HG03066 (cell line): ENCODE data around the gene RALGPS2.

ENCODE experiments used
- ATAC-seq: cut with Tn5 transposase; IDR thresholded peaks from one replicate; pipeline ENCODE4 v1.9.1; 2021; ENCODE audit warnings: low read depth; ENCODE audit not compliant: unreplicated experiment

Gene RALGPS2

GRCh38 chr1:178849918-178850317 is 124.9 kb downstream of the RALGPS2 start:
- ATAC-seq: no peak

- ATAC-seq: no peak
Measured at GRCh38 chr1:178857126-178857525, 132.1 kb downstream of the RALGPS2 start.

GRCh38 chr1:178862416-178862815 is 137.4 kb downstream of the RALGPS2 start:
- ATAC-seq: no peak

GRCh38 chr1:178862864-178863263 is 137.8 kb downstream of the RALGPS2 start:
- no peak for ATAC-seq

- ATAC-seq: no peak
Measured at GRCh38 chr1:178864326-178864725, 139.3 kb downstream of the RALGPS2 start.

- no peak for ATAC-seq
Measured at GRCh38 chr1:178867670-178868069, 142.6 kb downstream of the RALGPS2 start.

GRCh38 chr1:178868706-178869105 is 143.7 kb downstream of the RALGPS2 start:
- ATAC-seq: no peak

GRCh38 chr1:178869119-178869697 is 144.2 kb downstream of the RALGPS2 start:
- ATAC-seq: no peak

- ATAC-seq: no peak
Measured at GRCh38 chr1:178870221-178870620, 145.2 kb downstream of the RALGPS2 start.

GRCh38 chr1:178870944-178871343 is 145.9 kb downstream of the RALGPS2 start, which contains the start of gene ANGPTL1:
TSS of gene ANGPTL1 (minus strand) at chr1:178871077. CDS start at chr1:178865776, 5,301 bp downstream.
- ATAC-seq: no peak

- ATAC-seq: no peak
Measured at GRCh38 chr1:178871551-178872320, 146.7 kb downstream of the RALGPS2 start.

GRCh38 chr1:178874966-178875365 is 149.9 kb downstream of the RALGPS2 start:
- no peak for ATAC-seq

GRCh38 chr1:178875936-178876335 is 150.9 kb downstream of the RALGPS2 start:
- no peak for ATAC-seq

- ATAC-seq: no peak
Measured at GRCh38 chr1:178877896-178878295, 152.9 kb downstream of the RALGPS2 start.

- no peak for ATAC-seq
Measured at GRCh38 chr1:178881950-178882349, 156.9 kb downstream of the RALGPS2 start.

GRCh38 chr1:178885869-178886268 is 160.8 kb downstream of the RALGPS2 start:
- no peak for ATAC-seq

GRCh38 chr1:178886551-178886950 is 161.5 kb downstream of the RALGPS2 start:
- no peak for ATAC-seq

GRCh38 chr1:178895928-178896327 is 170.9 kb downstream of the RALGPS2 start:
- no peak for ATAC-seq

- ATAC-seq: no peak
Measured at GRCh38 chr1:178898401-178898800, 173.4 kb downstream of the RALGPS2 start.

GRCh38 chr1:178899402-178899801 is 174.4 kb downstream of the RALGPS2 start:
- ATAC-seq: no peak

- ATAC-seq: no peak
Measured at GRCh38 chr1:178901482-178902125, 176.6 kb downstream of the RALGPS2 start.

GRCh38 chr1:178908358-178908757 is 183.3 kb downstream of the RALGPS2 start:
- no peak for ATAC-seq
